Measurements from ENCODE around the gene WHRN.
A peak's percentile ranks its signal among the peaks of the same experiment; 100 is the strongest.

The WHRN gene

GRCh38 chr9:114416906-114417305 is 88.4 kb downstream of the WHRN start:
- DNase-seq, result no peak

GRCh38 chr9:114416290-114416689 is 89.0 kb downstream of the WHRN start:
- DNase-seq, result no peak

- DNase-seq, result no peak
Measured at GRCh38 chr9:114414346-114414745, 90.9 kb downstream of the WHRN start.

GRCh38 chr9:114413861-114414301 is 91.4 kb downstream of the WHRN start:
- DNase-seq, result no peak

- no peak for DNase-seq
Measured at GRCh38 chr9:114412048-114412683, 93.1 kb downstream of the WHRN start.

GRCh38 chr9:114411452-114411851 is 93.8 kb downstream of the WHRN start:
- no peak for DNase-seq

DNA sequence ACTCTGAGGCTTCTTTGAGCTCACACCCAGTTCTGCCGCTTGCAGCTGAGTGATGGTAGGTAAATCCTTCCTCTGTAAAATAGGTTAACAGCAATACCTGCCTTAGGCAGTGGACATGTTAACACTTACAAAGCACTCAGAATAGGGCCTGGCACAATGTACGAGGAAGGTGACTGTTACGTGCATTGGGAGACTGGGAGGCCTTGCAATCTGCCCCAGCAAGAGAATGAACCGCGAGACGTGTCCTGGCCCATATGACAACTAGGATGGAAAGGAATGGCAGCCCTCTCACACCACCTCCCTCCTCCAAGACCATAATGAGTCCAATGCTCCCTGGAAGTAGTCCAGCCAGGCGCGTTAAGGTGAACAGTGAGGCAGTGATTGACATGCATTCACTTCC is 94.4 kb downstream of the WHRN start:
- no peak for DNase-seq

DNA sequence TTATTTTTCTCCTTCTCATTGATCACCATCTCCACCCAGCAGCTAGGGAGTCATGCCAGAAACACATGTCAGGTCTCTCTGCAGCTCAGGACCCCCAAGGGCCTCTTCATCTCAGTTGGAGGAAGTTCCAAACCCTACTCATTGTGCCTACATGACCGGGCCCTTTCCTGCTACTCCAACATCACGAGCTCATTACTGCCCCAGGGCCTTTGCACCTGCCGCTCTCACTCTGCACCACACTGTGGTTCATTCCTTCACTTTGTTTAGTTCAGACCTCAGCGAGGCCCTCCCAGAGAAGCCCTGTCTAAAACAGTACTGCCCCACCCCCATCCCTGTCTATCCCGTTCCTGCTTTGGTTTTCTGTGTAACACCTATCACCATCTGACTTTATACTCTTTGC is 95.4 kb downstream of the WHRN start:
- DNase-seq, result no peak

DNA sequence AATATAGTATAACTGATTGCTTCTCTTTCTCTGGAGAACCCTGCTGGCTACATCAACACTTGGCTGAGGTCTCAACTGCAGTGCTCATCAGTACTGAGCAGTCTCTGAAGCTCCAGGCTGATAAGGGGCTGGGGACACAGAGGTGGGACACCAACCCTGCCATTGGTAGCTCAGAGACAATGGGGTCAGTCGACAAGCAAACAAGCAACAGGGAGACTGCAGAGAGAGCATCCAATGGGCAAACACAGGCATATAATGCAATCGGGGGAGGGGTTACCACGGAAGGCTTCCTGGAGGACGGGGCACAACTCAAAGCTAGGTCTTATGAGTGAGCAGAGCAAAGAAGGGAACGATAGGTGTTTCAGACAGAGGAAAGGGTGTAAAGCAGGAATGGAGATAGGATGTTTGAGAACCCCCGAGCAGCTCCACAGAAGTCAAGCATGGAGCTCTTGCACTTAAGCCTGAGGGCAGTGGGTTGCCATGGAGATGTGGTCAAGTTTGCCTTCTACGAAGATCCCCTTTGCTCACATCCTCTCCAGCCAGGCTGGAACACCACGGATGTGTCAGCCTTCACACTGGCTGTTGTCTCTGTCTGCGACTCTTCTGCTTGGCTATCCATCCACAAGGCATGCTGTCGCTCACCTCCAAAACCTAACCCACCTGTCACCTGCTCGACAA is 96.0 kb downstream of the WHRN start:
- no peak for DNase-seq

GRCh38 chr9:114408645-114409044 is 96.6 kb downstream of the WHRN start:
- no peak for DNase-seq

GRCh38 chr9:114407889-114408288 is 97.4 kb downstream of the WHRN start:
- DNase-seq, result no peak

- DNase-seq, result no peak
Measured at GRCh38 chr9:114406441-114406840, 98.8 kb downstream of the WHRN start.

GRCh38 chr9:114405294-114406034 is 99.8 kb downstream of the WHRN start:
- DNase-seq, result peak; percentile 85

DNA sequence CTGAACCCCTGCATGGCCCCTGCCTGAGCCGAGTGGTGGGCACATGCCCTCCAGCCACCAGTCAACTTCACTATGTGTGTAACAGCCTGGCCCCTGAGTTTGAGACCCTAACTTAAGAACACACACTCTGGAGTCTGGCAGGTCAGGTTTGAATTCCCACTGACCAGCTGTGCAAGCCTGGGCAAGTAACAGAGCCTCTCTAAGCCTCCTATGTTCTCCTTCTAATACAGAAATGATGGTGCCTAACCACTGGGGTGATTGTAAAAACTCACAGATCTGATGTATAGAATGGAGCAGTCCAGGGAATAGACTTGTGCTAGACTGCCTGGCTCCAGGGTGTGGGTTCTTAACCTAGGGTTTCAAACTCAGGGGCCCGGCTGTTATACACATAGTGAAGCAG is 100.7 kb downstream of the WHRN start:
- no peak for DNase-seq

GRCh38 chr9:114403153-114403756 is 102.0 kb downstream of the WHRN start:
- DNase-seq, result no peak

DNA sequence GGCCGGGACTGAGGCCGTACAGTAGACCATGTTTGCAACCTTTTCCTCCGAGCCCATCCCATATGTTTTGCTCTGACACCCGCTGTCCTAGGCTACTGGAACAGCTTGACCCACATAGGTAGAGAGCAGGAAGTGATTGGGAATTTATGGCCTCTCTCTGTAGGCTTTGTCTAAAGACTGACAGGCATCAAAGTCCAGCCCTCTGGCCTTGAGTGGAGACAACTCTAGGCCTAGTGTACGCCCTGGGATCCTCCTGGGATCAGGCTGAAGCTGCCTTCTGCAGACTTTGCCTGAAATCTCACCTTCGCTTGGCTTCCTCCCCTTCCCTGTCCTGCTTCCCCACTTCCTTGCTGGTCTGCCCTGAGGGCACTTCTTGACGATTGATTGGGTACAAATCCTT is 103.9 kb downstream of the WHRN start:
- DNase-seq, result no peak

GRCh38 chr9:114400772-114401171 is 104.5 kb downstream of the WHRN start:
- no peak for DNase-seq

DNA sequence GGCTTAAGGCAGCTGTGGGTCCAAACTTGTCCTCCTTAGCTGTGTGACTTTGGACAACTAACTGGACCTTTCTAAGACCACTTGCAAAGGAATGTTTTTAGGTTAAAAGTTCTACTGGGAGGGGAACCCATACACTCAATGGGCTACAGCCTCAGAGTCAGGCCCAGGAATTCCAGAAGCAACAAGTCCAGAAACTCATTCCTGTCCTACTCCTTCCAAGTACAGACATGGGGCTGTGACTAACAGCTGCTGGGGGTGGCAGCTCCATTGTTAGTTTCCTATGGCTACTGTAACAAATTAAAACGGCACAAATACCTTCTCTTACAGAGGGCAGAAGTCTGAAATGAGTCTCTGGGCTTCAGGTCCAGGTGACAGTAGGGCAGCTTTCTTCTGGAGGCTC is 105.1 kb downstream of the WHRN start:
- no peak for DNase-seq

DNA sequence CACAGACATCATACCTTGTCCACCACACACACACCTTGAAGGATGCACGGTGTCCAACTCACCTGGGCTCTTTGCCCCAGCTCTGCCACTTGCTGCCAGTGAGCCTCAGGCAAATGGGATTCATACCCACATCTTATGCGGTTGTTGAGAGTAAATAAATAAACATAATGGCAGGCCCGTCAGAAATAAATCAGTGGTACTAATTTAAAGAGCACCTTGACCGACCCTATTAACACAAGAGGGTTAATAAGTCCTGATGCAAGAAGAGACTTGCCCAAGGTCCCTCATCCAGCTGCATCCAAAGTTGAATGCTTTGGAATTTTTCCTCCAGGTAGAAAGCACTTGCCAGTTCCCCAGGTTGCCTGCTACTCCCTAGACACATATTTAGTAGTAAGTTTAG is 105.9 kb downstream of the WHRN start:
- no peak for DNase-seq

DNA sequence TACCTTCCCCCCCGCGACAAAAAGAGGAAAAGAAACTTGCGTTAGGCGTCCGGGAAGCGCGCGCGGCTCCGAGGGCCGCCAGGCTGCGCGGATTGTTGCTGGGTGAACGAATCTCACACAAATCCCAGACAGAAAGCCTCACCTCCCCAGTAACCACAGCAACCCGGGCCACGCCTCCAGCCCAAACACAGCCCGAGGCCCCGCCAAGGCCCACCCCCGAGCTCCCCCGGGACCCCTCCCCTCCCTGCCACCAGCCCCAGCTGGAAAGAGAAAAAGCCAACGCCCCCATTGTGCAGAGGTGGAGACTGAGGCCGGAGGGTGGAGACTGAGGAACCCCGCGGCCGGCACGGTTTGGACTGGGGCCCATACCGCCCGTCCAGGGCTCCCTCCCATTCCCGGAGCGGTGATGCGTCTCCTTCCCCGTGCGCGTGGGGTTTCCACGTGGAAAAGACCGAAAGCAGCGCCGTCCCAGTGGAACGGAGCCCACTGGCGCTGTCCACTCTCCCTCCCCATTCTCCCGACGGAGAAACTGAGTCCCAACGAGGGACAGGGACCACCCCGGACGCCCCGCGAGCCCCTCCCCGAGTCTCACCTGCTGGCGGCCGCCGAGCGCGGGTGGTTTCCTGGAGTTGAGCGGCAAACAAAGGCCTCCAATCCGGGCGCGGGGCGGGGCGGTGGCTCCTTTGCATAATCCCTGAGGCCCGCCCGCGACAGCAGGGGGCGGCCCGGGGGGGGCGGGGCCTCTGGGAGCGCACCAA is 107.2 kb downstream of the WHRN start:
- DNase-seq, result peak; percentile 96

DNA sequence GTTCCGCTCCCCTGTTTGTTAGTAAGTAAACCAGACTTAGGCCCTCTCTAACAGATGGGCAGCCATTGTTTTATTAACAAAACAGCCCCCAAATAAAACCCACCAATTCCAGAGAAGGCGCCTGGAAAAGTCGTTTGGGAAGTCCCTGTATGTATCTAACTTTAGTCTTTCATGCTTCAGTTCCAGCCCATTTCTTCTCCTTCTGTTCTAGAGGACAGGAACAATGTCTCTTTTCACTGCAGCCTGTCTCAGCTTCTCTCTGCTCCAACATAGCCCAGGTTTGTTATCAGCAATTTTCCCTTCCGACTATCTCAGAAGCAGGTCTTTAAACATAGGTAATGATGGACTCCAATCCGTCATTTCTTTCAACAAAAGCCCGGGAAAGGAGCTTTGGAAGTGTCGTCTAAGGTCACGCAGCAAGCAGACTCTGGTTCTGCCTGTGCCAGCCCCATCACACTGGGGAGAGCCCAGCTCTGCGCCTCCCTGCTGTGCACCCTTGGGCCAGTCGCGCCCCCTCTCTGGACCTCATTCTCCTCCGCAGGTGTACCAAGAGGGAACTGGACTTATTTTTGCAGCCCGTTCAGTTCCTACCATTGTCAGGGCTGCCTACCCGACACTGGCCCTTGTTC is 107.9 kb downstream of the WHRN start:
- no peak for DNase-seq

- peak; percentile 84 for DNase-seq
Measured at GRCh38 chr9:114396558-114397218, 108.6 kb downstream of the WHRN start.
